ENCODE results near the gene SRP68. TPM values are rescaled to one million over a fixed set of nuclear protein-coding genes. Genes with fewer than 3 reads are reported as not detected.

Gene SRP68
- 177 and 184 TPM in 2 replicates for total RNA-seq

DNA sequence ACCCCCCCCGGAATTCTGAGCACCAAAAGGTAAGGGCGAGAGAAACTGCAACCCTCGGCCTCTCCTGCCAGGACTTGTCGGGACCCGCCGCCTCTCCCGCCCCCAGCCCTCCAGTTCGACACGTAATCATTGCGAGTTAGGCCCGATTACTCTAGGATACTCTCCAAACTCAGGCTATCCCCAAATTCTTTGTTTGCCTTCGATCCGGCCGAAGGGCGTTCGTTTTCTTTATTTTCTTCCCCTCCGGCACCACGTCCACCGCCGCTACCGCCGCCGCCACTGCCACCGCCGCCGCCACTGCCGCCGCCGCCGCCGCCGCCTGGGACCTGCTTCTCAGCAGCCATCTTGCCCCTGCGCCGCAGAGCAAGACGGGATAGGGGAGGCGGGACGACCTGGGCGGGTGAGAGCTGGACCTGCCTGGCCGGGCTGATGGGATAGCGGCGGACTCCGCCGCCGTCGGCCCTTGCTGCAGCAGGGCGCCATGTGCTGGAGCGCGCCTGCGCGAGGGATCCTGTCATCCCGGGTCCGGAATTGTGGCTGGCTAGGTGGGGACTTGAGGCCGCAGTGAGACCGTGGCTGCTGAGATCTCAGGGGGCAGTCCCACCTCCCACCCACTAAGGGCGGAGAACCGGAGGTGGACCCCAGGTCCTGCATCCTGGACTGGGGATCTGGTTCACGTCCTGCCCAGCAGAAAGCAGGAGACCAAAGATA, at the start of gene SRP68:
Gene SRP68 (minus strand): TSS at position 370 of the 711 bp plus-strand sequence. CDS start 26 bp downstream, at position 344.
- peak; percentile 83 for DNase-seq (ENCODE audit: low spot score)
- Mint-ChIP-seq H3K36me3 (ENCODE audit: low read depth) (peaks cover 15% of the 10 kb centered on the region), H3K9me3 (no peaks in the 10 kb centered on the region), H3K4me3 (peak within 1 kb of the TSS; percentile 97), H3K4me1 (ENCODE audit: low read depth) (peaks cover 43% of the 10 kb centered on the region), H3K27ac (peak within 1 kb of the TSS; percentile 98), H3K27me3 (ENCODE audit: insufficient read depth) (peaks cover 27% of the 10 kb centered on the region)
- intact Hi-C loops (cut with micrococcal nuclease), result loop anchor here (2.0 to 5.0 kb wide), 2 partner anchors 60 to 312 kb away; partner anchors contain the start of gene SPHK1

DNA sequence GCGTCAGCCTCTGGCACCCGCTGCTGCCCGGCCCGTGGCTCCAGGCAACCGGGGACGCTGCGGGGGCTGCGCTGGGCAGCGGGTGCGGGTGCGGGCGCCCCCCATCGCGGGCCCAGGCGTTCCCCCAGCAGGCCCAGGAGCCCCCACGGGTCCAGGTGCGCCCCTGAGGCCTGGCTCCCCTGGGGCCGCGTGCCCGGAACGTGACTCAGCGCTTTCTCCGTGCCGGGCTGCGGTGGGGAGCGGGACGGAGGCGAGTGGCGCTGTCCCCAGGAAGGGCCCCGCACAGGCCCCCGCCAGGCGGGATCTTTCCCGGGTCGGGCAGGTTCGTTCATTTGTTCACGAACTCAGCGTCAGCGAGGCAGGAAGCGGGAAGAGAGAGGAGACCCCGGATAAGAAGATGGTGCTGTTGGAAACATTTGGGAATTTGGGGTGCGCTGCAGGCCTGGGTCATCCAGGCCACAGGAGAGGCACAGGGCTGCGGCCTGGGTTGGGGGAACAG, 49.7 kb upstream of the SRP68 start:
- H3K36me3 Mint-ChIP-seq (ENCODE audit: low read depth), result no peaks in the 10 kb centered on the region
- H3K4me3 Mint-ChIP-seq, result peak overlapping the region; percentile 39
- intact Hi-C loops (cut with micrococcal nuclease), result loop anchor here (1.0 to 2.0 kb wide), 4 partner anchors 19 to 177 kb away; partner anchors contain the start of gene EXOC7
- H3K27ac Mint-ChIP-seq, result no peak overlapping the region
- DNase-seq (ENCODE audit: low spot score), result no peak
- H3K9me3 Mint-ChIP-seq, result no peaks in the 10 kb centered on the region
- H3K27me3 Mint-ChIP-seq (ENCODE audit: insufficient read depth), result peaks cover 5% of the 10 kb centered on the region
- peaks cover 17% of the 10 kb centered on the region for H3K4me1 Mint-ChIP-seq (ENCODE audit: low read depth)

DNA sequence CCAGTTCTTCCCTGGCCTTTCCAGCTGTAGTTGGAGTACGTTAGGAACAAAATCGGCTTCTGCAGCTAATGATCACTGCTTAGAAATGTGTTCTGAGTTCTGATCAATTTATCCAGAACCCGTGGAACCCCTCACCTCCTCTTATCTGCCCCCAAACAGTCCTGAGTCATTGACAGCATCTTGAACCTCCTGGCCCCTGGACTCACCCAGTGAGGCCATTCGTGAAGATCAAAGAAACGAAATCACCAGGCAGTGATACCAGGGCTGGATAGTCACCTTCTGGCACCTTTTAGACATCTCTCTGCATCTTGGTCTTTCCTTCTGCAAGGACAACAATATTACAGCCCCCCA, 48.3 kb upstream of the SRP68 start:
- no peak for DNase-seq (ENCODE audit: low spot score)
- Mint-ChIP-seq H3K9me3 (no peaks in the 10 kb centered on the region), H3K4me3 (no peak overlapping the region), H3K36me3 (ENCODE audit: low read depth) (no peaks in the 10 kb centered on the region), H3K27ac (peak overlapping the region; percentile 45), H3K27me3 (ENCODE audit: insufficient read depth) (peaks cover 5% of the 10 kb centered on the region), H3K4me1 (ENCODE audit: low read depth) (peaks cover 4% of the 10 kb centered on the region)
- intact Hi-C loops (cut with micrococcal nuclease), result loop anchor here (1.0 to 2.0 kb wide), 4 partner anchors 18 to 179 kb away; partner anchors contain the start of gene EXOC7

- Mint-ChIP-seq H3K4me1 (ENCODE audit: low read depth) (peaks cover 4% of the 10 kb centered on the region), H3K4me3 (no peak overlapping the region), H3K9me3 (no peaks in the 10 kb centered on the region), H3K36me3 (ENCODE audit: low read depth) (no peaks in the 10 kb centered on the region), H3K27me3 (ENCODE audit: insufficient read depth) (peaks cover 5% of the 10 kb centered on the region), H3K27ac (no peak overlapping the region)
- intact Hi-C loops (cut with micrococcal nuclease), result loop anchor here (2.0 kb wide), 1 partner anchor 17 kb away; the partner anchor contains the start of gene EXOC7
- no peak for DNase-seq (ENCODE audit: low spot score)
Observed at GRCh38 chr17:76119409-76120371, 47.4 kb upstream of the SRP68 start.

GRCh38 chr17:76115138-76115754, 42.9 kb upstream of the SRP68 start:
- no peak overlapping the region for H3K4me3 Mint-ChIP-seq
- no peak for DNase-seq (ENCODE audit: low spot score)
- peaks cover 4% of the 10 kb centered on the region for H3K27me3 Mint-ChIP-seq (ENCODE audit: insufficient read depth)
- H3K27ac Mint-ChIP-seq, result no peak overlapping the region
- H3K36me3 Mint-ChIP-seq (ENCODE audit: low read depth), result no peaks in the 10 kb centered on the region
- intact Hi-C loops (cut with micrococcal nuclease), result no loop called here
- H3K4me1 Mint-ChIP-seq (ENCODE audit: low read depth), result no peaks in the 10 kb centered on the region
- H3K9me3 Mint-ChIP-seq, result no peaks in the 10 kb centered on the region

DNA sequence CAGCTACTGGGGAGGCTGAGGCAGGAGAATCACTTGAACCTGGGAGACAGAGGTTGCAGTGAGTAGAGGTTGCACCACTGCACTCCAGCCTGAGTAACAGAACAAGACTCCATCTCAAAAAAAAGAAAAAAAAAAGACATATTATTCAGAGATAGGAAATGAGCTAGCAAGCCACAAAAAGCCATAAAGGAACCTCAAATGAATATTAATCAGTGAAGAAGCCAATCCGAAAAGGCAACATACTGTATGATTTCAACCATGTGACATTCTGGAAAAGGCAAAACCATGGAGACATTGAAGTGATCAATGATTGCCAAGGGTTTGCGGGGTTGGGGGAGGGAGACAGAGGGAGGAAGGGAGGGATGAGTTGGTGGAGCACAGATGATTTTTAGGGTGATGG, 39.6 kb upstream of the SRP68 start:
- Mint-ChIP-seq H3K27me3 (ENCODE audit: insufficient read depth) (peaks cover 5% of the 10 kb centered on the region), H3K9me3 (no peaks in the 10 kb centered on the region), H3K4me3 (no peak overlapping the region), H3K27ac (no peak overlapping the region), H3K36me3 (ENCODE audit: low read depth) (no peaks in the 10 kb centered on the region), H3K4me1 (ENCODE audit: low read depth) (no peaks in the 10 kb centered on the region)
- intact Hi-C loops (cut with micrococcal nuclease), result no loop called here
- DNase-seq (ENCODE audit: low spot score), result no peak

- DNase-seq (ENCODE audit: low spot score), result no peak
- intact Hi-C loops (cut with micrococcal nuclease), result loop anchor here (1.0 to 10.0 kb wide), 2 partner anchors 93 to 277 kb away; partner anchors contain the start of gene SPHK1
- Mint-ChIP-seq H3K27me3 (ENCODE audit: insufficient read depth) (peaks cover 5% of the 10 kb centered on the region), H3K27ac (no peak overlapping the region), H3K36me3 (ENCODE audit: low read depth) (peaks cover 2% of the 10 kb centered on the region), H3K4me3 (no peak overlapping the region), H3K4me1 (ENCODE audit: low read depth) (peaks cover 10% of the 10 kb centered on the region), H3K9me3 (no peaks in the 10 kb centered on the region)
Observed at GRCh38 chr17:76107509-76107908, 35.2 kb upstream of the SRP68 start.

DNA sequence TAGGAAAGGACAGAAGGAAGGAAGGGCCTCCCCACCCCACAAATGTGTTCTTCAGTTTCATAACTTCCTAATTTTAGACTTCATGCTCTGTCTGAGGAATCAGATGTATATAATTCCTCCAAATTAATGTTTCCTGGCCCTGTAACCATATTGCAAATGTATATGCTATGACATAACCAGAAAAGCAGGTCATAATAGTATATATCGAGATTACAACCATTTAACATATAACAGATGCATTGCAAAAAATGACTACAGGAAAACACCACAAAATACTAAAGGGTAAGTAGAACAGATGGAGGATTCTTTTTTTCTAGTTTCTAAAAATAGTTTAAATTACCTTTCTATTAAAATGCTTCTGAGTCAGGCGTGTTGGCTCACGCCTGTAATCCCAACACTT, 34.4 kb upstream of the SRP68 start:
- intact Hi-C loops (cut with micrococcal nuclease), result loop anchor here (1.0 to 10.0 kb wide), 2 partner anchors 92 to 278 kb away; partner anchors contain the start of gene SPHK1
- H3K4me1 Mint-ChIP-seq (ENCODE audit: low read depth), result peaks cover 11% of the 10 kb centered on the region
- DNase-seq (ENCODE audit: low spot score), result no peak
- no peak overlapping the region for H3K4me3 Mint-ChIP-seq
- peaks cover 5% of the 10 kb centered on the region for H3K27me3 Mint-ChIP-seq (ENCODE audit: insufficient read depth)
- H3K36me3 Mint-ChIP-seq (ENCODE audit: low read depth), result peaks cover 2% of the 10 kb centered on the region
- H3K27ac Mint-ChIP-seq, result no peak overlapping the region
- H3K9me3 Mint-ChIP-seq, result no peaks in the 10 kb centered on the region

- Mint-ChIP-seq H3K27me3 (ENCODE audit: insufficient read depth) (peaks cover 3% of the 10 kb centered on the region), H3K4me1 (ENCODE audit: low read depth) (peaks cover 14% of the 10 kb centered on the region)
Observed at GRCh38 chr17:76104896-76105231, 32.5 kb upstream of the SRP68 start.

GRCh38 chr17:76104140-76104895, 32.0 kb upstream of the SRP68 start:
- intact Hi-C loops (cut with micrococcal nuclease), result loop anchor here (10.0 kb wide), 1 partner anchor 280 kb away; the partner anchor contains the start of gene SPHK1
- Mint-ChIP-seq H3K27ac (peak overlapping the region; percentile 93), H3K9me3 (no peaks in the 10 kb centered on the region), H3K4me1 (ENCODE audit: low read depth) (peaks cover 15% of the 10 kb centered on the region), H3K36me3 (ENCODE audit: low read depth) (peaks cover 15% of the 10 kb centered on the region), H3K27me3 (ENCODE audit: insufficient read depth) (peaks cover 3% of the 10 kb centered on the region), H3K4me3 (peak overlapping the region; percentile 96)
- DNase-seq (ENCODE audit: low spot score), result no peak

More at GRCh38 chr17:76104896-76105231, 32.5 kb upstream of the SRP68 start:
- H3K36me3 Mint-ChIP-seq (ENCODE audit: low read depth), result peaks cover 10% of the 10 kb centered on the region
- intact Hi-C loops (cut with micrococcal nuclease), result loop anchor here (10.0 kb wide), 1 partner anchor 280 kb away; the partner anchor contains the start of gene SPHK1
- H3K9me3 Mint-ChIP-seq, result no peaks in the 10 kb centered on the region
- no peak for DNase-seq (ENCODE audit: low spot score)
- peak overlapping the region; percentile 58 for H3K27ac Mint-ChIP-seq
- H3K4me3 Mint-ChIP-seq, result peak overlapping the region; percentile 96

DNA sequence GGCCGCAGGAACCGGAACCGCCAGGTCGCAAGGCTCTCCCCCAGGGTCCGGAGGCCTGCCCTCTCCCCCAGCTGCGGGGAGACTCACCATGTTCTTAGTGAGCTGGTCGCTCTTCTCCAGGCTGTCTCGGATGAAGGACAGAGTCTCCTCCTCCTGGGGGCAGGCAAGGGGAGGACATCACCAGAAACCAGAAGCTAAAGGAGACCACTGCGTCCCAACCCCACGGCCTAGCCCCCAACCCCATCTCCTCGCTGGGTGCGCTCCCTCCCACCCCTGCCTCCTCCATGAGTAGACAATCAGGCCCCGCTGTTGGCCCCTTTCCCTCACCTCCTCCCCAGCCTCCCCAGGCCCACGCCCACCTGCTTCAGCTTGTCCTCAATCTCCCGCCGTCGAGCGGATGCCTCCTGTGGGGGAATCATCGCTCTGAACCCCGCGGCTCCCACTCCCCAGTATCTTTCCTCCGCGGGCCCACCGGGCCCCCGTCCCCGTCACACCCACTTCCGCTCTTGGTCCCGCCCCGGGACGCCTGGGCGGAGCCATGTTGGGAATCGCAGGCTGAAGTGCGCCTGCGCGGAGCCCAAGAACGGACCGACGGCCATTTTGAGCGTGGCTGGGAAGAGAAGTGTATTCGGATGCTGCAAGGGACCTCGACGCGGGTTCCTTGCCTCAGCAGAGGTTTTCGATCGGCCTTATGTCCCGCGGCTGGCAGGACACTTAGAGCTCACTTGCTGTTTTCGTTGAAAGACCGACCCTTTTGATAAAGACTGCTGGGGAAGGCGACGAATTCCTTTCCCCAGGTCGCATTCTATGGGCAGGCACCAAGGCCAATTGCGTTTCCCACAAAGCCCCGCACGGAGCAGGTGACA, 31.2 kb upstream of the SRP68 start, which contains the start of gene EXOC7:
Gene EXOC7 (minus strand): TSS at position 514 of the 866 bp plus-strand sequence. CDS start 95 bp downstream, at position 419.
- Mint-ChIP-seq H3K27me3 (ENCODE audit: insufficient read depth) (peaks cover under 1% of the 10 kb centered on the region), H3K4me1 (ENCODE audit: low read depth) (peaks cover 15% of the 10 kb centered on the region), H3K27ac (peak within 1 kb of the TSS; percentile 93), H3K36me3 (ENCODE audit: low read depth) (peaks cover 20% of the 10 kb centered on the region), H3K4me3 (peak within 1 kb of the TSS; percentile 96), H3K9me3 (no peaks in the 10 kb centered on the region)
- intact Hi-C loops (cut with micrococcal nuclease), result loop anchor here (1.0 to 10.0 kb wide), 6 partner anchors 17 to 281 kb away; partner anchors contain the start of genes ACOX1, FOXJ1, SPHK1 and TEN1
- DNase-seq (ENCODE audit: low spot score), result peak; percentile 93
